ENCODE measurements around the gene KRT7.
A peak's percentile ranks its signal among the peaks of the same experiment; 100 is the strongest.
"Not testable (repeated sequence)": the region's sequence is repeated elsewhere in the genome, so short reads cannot be mapped to it uniquely, and the experiment has no call there.

Gene KRT7

DNA sequence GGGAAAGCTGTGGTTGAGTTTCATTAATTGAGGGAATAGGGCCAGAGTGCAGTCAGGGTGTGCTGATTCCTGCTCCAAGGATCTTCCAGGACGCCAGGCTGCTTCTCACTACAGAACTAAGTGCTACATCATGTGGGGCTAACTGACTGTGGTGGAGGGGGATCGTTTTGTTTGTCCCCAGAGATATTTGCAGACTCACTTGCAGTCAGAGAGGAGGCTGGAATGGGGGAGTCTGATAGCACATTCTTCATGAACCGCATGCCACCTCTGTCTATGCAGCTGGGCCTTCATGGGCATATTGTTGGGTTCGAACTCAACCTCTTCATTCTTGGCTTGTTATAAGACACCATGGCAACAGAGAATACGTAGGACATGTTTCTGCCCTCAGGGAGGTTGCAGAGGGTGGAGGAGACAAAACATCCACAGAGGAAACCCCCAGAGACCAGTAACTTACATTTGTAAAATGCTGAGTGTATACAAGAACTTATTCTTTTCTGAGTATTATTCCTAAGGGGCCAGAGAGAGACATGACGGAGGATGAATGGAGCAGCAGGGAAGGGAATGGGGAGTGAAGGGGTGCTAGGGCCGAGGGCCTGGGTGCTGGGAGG, 13.0 kb downstream of the KRT7 start:
- no peak for DNase-seq

DNA sequence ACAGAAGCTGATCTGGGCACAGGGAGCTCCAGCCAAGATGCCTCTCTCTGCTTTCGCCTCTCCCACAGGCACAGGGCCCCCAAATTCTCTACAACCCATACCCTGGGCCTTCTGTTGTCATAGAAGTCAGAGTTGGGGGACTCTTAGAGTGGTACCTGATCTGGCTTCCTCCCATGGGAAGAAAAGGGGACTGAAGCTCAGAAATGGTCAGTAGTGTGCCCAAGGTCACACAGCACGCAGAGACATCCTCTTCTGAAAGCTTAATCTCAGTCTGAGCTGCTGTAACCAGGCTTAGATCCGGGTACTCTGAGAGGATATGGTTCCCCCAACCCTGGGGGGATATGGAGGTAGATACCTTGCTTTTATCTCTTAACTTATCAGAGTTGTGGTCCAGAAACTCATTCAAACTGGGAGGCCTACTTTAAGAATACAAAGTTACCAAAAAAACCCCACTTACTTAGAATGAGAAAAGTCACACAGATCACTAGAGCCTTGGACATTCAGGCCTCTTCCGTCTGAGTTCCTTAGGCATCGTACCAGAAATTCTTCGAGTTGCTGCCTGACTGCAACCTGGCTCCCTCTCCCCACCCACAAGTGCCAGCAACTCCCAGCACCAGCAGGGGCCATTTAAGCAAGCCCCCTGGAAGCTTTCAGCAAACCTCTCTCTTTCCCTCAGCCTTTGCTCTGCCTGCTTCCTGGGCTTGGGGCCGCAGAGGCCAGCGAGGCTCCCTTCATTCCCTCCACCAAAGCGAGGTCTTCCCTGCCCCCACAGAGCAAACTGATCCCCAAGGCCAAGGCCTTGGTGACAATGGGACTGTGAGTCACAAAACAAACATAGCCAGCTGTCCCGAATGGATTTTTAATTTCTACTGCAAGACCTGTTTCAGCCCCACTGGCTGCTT, 13.9 kb downstream of the KRT7 start:
- DNase-seq, result no peak

DNA sequence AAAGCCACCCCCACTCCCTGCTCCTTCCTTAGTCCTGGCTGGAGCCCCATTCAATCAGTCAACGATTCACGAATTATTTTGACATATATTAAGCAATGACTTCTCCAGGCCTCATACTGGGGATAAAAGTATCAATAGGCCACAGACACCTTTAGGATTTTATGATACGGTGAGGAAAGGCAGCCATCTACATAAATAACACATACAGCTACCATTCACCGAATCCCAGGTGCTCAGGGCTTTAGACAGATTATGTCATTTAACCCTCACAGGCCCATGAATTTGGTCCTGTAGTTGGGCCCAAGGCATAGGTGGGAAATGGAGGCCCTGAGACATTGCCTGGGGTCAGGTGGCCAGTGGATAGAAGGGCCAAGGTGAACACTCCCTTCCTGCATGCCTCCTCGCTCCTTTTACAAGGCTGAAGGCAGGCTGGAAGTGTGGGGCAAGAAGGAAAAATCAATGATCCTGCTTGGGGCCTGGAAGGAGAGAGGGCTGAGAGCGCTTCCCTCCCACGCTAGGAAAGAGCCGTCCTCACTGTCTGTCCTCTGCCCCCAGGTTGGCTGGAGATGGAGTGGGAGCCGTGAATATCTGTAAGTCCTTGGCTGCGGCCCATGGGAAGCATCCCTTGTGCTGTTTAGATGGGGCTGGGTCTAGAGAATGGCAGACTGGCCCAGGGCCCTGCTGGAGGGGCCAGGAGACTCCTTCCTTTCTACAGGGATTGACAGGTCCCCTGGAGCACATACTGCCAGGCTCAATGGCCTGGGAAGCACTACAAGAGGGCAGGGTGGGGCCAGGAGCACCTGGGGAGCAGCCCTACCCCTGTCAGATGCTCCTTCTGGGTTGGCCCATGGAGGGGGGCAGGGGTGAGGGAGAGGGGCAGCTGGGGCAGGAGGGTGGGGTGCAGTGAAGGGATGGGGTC, 14.8 kb downstream of the KRT7 start:
- no peak for DNase-seq

DNA sequence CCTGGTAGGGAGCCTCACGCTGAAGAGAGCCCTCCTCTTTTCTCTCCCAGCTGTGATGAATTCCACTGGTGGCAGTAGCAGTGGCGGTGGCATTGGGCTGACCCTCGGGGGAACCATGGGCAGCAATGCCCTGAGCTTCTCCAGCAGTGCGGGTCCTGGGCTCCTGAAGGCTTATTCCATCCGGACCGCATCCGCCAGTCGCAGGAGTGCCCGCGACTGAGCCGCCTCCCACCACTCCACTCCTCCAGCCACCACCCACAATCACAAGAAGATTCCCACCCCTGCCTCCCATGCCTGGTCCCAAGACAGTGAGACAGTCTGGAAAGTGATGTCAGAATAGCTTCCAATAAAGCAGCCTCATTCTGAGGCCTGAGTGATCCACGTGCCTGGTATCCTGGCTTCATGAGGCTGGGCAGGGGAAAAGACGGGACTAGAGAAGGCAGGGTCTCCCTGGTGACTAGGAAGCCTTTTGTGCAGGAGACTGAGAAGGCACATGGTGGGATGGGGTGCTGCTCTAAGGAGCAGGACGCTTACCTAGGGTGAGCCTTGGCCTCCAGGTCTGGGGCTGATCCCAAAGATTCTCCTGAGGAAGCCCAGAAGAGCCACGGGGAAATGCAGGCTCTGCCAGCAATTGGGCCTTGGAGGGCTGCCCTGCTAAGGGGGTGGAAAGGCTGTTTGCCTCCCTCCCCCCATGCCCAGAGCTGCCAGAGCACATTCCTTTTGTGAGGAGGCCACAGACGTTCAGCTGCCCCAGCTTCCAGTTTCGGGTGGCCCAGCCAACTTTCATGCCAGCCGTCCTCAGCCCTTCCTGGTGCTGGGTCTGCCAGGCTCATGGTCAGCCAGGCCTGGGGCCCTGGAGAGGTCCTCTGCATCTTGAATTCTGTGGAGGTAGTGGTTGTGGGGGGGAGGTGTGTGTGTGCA, 15.8 kb downstream of the KRT7 start:
- DNase-seq, result no peak

DNA sequence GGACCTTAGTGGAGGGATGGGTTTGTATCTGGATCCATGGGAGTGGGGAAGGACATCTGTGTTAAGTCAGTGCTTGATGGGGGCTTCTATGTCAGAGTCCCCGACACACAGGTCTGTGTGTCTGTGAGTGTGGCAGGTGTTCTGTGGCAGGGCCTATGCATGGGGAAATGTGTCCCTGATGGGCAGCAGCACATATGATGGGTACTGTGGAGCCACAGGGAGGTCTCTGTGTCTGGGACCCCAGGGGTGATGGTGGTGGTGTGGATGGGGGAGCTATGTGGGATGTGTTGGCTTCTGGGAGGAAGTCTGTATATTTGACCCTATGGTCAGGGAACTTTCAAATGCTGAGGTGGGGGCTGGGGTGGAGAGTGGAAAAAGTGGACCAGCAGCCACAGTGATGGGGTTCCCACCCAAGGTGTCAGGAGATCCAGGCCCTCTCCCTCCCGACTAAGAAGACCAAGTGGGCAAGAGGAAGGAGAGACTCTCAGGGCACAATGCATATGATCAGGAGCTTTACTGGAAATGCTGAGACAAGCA, 16.5 kb downstream of the KRT7 start:
- DNase-seq, result no peak

DNA sequence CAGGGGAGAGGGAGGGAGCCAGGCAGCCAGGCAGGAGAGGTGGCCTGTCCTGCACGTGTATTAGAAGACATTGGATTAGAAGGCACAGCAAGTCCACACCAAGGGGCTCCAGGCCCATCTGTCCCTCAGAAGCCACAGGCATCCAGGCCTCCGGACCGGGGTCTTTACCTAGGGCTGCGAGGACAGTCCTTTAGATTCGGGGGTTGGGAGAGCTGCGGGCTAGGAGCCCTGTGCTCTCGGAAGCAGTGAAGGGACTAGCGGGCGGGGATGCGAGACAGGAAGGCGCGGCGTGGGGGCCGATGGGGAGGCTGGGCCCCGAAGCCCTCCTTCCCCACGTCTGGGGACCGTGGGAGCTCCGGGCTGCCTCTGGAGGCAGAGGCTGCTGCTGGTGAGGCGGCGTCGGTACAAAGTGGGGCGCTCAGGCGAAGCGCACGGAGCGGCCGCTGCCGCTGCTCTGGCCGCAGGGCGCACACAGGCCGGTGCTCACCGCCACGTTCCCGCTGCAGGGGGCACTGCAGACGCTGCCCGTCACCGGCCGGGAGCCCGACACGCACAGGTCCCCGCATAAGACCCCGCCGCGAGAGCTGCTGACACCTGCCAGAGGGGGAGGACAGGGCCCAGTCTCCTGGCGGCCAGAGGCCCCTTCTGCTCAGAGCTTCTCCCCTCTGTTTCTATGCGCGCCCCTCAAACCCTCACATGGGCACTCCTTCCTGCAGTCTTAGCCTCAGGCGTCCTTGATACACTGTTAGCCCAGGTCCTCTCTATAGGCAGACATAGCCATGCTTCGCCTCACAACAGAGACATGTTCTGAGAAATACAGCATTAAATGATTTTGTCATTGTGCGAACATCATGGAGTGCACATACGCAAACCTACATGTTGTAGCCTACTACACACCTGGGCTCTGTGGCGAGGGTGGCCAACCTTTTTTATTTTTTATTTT, 17.3 kb downstream of the KRT7 start:
- no peak for DNase-seq

DNA sequence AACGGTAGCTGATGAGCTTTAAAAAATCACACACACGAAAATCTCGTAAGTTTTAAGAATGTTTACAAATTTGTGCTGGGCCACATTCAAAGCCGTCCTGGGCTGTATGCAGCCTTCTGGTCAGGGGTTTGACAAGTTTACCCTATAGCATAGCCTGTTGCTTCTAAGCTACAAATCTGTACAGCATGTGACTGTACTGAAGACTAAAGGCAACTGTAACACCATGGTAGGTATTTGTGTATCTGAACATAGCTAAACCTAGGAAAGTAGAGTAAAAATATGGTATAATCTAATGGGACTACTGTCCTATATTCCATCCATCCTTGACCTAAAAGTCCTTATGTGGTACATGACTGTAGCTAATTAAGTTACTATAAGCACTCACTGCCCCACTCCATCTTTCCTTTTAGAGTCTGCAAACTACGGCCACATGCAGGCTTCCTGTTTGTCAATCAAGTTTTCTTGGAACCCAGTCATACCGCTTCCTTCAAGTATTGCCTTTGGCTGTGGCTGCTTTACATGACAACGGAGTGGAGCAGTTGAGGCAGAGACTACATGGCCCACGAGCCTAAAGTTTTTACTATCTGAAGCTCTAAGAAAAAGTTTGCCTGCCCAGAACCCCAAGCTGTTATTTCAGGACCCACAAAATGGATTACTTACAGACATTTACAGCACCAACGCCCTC, 18.5 kb downstream of the KRT7 start:
- DNase-seq, result peak; percentile 7

DNA sequence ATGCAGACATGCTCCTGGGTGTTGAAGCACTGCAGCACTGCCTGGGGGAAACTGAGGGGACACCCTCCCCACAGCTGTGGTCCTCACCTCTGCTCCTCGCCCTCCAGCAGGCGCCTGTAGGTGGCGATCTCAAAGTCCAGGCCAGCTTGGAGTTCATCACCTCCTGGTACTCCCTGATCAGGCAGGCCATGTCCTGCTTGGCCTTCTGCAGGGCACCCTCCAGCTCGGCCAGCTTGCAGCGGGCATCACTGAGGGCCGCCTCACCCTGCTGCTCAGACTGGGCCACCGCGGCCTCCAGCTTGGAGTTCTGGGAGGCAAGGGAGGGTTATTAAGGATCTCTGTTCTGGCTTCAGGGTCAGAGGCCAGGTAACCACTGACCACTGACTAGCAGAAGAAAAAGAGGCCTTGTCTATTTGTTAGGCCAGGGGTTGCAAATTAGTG, 19.2 kb downstream of the KRT7 start:
- not testable (repeated sequence) for DNase-seq

DNA sequence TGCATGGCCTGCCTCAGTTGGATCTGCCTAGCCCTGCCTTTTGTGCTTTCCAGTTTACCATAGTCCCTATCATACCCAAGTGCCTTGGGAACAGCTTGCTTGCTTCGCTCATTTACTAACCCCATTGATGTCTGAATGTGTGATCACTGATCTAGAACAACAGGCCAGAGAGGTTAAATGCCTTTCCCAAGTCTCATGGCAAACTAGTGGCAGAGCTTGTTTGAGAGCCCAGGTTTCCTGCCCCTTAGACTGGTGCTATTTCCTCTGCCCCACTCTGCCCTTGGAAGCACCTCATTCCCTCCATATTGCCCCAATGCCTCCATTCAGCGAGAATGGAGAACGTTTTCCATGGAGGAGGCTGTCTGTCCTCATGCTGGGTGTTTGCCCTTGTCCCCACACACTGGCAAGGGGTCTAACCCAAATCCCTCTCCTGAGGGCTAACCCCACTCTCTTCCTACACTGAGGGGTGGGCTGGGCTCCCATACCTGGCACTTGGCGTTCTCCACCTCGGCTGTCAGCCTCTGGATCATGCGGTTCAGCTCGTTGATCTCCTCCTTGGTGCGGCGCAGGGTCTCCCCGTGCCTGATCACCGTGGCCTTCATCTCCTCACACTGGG, 19.8 kb downstream of the KRT7 start:
- DNase-seq, result no peak

DNA sequence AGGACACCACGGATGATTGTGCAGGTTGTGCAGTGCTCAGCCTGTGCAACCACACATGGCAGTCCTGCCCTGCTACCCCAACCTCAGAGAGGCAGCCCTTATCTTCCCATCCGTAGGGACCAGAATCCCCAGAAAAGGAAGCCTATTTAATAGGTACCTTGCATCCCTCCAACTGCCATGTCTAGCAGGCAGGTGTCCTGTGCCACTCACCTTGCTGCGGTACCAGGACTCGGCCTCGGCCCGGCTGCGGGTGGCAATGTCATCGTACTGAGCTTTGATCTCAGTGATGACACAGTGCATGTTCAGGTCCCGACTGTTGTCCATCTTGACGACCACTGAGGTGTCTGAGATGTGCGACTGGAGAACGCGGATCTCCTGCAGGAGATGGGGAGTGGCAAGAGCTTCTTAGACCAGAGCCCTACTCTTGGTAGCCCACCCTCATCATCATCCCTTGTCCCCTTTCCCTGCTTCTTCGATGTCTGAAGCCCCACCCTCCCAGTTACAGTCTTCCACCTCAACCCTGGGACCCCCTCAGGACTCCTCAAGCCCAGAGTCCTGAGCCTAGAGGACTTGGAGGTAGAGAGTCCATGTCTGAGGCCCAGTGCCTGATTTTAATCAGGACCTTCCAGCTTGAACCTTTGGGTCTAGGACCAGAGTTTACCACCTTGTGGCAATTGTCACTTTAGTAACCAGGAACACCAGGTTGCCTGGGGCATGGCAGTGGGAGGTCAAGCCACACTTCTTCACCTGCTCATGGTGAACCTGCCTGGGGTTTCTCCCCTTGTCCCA, 20.5 kb downstream of the KRT7 start:
- no peak for DNase-seq

DNA sequence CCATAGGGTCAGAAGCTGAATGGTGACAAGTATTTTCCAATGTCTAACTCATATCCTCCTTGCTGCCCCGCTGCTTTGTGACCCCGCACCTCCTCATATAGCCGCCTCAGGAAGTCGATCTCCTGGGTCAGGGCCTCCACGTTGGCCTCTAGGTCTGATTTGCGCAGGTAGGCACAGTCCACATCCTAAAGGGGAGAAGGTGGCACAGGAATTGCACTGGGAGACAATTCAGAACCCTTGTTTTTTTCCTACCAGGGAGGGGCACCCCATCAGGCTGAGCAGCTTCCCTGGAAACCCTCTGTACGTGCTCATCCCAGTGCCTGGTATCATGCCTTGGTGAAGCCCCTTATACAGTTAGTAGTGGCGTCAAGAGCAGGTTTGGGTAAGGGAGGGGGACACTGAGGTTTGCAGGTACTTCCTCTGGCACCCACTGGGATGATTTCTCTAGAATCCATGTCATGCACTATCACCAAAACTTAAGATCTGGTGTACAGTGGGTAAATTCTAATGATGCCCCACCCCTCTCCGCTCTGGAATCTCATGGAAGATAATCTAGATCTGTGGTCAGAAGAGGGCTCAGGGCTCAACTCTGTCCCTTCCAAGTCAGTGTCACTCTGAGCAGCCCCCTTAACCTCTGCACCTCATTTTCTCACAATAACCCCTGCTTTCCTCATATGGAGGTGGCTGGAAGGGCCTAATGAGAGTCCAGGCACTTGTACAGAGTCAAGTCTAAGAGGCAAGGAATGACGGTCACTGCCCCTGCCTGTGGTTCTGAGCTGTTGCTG, 21.3 kb downstream of the KRT7 start:
- DNase-seq, result no peak

DNA sequence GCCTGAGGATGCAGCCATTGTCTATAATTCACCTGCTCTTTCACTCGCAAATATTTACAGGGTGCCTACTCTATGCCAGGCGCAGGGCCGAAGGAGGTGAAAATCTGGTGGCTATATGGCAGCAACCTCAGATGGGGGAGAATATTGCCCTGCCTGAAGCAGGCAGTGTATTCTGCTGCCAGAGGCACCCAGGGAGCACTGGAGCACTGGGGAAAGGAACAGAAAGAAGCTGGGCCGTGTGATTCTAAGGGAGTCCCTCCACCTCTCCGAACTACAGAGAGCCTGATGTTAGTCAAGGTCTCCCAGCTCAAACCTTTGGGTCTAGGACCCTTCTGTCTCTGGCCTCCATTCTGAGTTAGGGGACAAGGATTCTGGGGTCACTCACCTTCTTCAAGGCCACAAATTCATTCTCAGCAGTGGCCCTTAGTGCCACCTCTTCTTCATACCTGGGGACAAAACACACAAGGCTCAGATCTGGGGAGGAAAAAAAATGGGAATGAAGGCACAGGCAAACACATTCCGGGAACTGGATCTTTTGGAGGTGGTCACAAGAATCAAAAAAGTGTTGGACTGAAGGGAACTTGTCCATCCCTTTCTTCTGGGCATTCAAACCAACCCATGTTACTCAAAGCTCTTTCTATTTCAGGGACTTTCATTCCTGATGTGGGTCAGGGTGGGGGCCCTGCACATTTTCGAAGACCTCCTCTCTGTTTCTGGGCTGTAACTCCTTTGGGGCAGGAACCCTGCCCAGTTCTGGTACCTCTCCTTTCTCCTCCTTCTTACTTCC, 22.1 kb downstream of the KRT7 start:
- DNase-seq, result no peak

DNA sequence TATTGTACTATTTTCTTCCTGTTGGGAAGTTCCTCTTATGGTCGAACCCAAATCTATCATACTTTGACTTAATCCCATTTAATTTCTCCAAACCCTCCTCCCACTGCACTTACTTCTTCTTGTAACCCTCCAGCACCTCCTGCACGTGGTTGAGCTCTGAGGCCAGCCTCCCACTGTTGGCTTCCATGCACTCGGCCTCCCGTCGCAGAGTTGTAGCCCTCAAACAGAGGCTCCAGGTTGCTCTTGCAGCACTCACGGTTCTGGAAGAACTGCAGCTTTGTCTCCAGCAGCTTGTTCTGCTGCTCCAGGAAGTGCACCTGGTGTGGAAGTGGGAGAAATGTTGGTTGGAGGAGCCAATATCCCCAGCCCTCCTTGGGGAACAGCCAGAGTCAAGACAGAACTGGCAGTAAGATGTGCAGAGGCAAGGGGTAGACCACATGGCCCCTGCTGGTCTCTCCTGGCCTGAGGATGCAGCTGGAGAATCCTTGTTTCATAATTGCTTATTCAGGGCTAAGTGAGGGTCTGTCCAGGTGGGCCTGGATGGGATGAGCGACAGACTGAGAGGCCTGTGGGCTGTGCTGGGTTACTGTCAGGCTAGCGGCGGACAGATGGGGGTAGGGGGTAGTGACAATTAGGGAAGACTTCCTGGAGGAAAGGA, 23.0 kb downstream of the KRT7 start:
- no peak for DNase-seq

DNA sequence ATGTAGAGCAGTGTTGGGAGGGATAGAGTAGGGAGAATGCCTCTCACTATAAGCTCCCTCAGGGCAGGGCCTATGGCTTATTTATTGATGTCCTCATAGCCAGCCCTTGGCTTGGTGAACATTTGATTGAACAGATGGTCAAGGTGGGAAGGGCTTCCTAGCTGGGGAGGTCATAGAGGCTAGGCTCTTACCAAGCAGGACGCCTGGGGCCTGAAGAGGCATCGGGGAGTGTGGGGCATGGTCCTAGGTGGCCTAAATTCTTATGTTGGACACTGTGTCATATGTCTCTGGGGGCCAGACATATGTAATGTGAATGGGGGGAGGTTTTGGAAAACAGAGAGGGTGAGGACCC, 23.5 kb downstream of the KRT7 start:
- no peak for DNase-seq

DNA sequence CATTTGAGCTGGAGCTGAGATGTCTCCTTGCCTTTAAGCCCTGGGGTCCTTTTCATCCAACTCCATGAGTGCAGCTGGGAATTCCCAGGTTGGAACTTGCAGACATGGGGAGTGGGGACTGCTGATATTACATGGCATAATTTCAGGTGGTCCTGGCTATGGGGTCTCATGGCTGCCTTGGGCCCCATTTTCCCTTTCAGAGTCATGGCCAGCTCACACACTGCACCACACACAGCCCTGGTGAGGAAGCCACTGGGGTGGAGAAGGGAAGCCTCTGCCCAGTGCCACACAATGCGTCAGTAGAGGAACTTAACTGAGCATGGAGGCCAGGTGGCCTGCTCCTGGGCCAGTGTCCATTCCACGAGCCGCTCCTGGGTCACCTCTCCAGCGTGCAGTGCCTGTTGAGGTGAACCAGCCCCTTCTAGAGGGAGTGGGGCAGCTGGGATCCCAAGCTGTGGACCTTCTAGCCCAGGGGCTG, 24.1 kb downstream of the KRT7 start:
- no peak for DNase-seq

DNA sequence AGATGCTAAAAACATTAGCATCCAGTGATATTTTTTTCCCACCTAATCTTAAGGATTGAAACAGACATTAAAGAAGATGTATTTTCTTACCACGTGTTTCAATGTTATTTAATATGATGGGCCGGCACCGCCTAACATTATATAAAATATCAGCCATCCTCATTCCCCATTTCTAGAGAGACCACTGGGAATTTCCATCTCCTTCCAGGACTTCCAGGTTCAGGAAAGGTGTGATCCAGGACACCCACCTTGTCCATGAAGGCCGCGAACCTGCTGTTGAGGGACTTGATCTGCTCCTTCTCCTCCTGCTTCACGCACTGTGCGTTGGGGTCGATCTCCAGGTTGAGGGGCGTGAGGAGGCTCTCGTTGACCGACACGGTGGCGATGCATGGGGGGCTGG, 24.9 kb downstream of the KRT7 start:
- DNase-seq, result not testable (repeated sequence)
